HCT116 (cell line): ENCODE measurements around the gene UBE3D.

Experiments
- CEBPB ChIP-seq: IDR thresholded peaks from 2 replicates; pipeline ENCODE4 v1.6.1; 2012; ENCODE audit warnings: low read depth
- CTCF ChIP-seq, 3 experiments: fragments of 200-600 bp in 1 of 3; sonication (generic) in 1 of 3; IDR thresholded peaks in 2 of 3; conservative IDR thresholded peaks in 1 of 3; 2 replicates each; pipeline ENCODE4 v1.5.1; 2012 to 2017; ENCODE audit warnings: low read depth in 2 of 3, low read length in 2 of 3, antibody characterized with exemption in 1 of 3, borderline replicate concordance in 1 of 3, control low read depth in 1 of 3, mild to moderate bottlenecking in 1 of 3, mixed read lengths in 1 of 3, mixed run types in 1 of 3, moderate library complexity in 1 of 3; ENCODE audit not compliant: insufficient read depth in 1 of 3
- POLR2A ChIP-seq: IDR thresholded peaks from 2 replicates; pipeline ENCODE4 v1.7.0; 2011; ENCODE audit warnings: borderline replicate concordance; ENCODE audit not compliant: insufficient read depth, insufficient read length; ENCODE audit errors: extremely low read depth
- SP1 ChIP-seq: IDR thresholded peaks from 2 replicates; pipeline ENCODE4 v1.6.1; 2012; ENCODE audit warnings: low read depth

- no peak for TF ChIP-seq CTCF (IDR thresholded peaks at IDR 0.05 in 2 of 3, conservative IDR thresholded peaks at IDR 0.05 in 1 of 3; ENCODE audit: borderline replicate concordance in 1 of 3, insufficient read depth in 1 of 3, low read depth in 2 of 3, low read length in 2 of 3)
- TF ChIP-seq POLR2A, result no peak
- TF ChIP-seq SP1, result no peak
- no peak for TF ChIP-seq CEBPB
Observed at GRCh38 chr6:82989736-82990290, 75.8 kb downstream of the UBE3D start.
